ENCODE results near the gene RPL18A.

GRCh38 chr19:17902701-17903100 lies 43.0 kb downstream of the RPL18A start:
- TF ChIP-seq TAF1 (conservative IDR thresholded peaks at IDR 0.05) (no peak), RAD21 (IDR thresholded peaks at IDR 0.05) (no peak), MAX (IDR thresholded peaks at IDR 0.05) (no peak), SP1 (IDR thresholded peaks at IDR 0.05) (no peak), ATF3 (IDR thresholded peaks at IDR 0.05) (no peak), HNF4A (conservative IDR thresholded peaks at IDR 0.05) (no peak), RXRA (IDR thresholded peaks at IDR 0.05) (no peak), FOXA1 (IDR thresholded peaks at IDR 0.05) (no peak), ZBTB33 (IDR thresholded peaks at IDR 0.05) (no peak)
- TF ChIP-seq, protein P1, sequence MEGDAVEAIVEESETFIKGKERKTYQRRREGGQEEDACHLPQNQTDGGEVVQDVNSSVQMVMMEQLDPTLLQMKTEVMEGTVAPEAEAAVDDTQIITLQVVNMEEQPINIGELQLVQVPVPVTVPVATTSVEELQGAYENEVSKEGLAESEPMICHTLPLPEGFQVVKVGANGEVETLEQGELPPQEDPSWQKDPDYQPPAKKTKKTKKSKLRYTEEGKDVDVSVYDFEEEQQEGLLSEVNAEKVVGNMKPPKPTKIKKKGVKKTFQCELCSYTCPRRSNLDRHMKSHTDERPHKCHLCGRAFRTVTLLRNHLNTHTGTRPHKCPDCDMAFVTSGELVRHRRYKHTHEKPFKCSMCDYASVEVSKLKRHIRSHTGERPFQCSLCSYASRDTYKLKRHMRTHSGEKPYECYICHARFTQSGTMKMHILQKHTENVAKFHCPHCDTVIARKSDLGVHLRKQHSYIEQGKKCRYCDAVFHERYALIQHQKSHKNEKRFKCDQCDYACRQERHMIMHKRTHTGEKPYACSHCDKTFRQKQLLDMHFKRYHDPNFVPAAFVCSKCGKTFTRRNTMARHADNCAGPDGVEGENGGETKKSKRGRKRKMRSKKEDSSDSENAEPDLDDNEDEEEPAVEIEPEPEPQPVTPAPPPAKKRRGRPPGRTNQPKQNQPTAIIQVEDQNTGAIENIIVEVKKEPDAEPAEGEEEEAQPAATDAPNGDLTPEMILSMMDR (IDR thresholded peaks at IDR 0.05; ENCODE audit: low read depth, low read length, missing input control), result no peak
